ENCODE results near the gene FOXD1. TPM values are rescaled to one million over a fixed set of nuclear protein-coding genes. Genes with fewer than 3 reads are reported as not detected.
A peak's percentile ranks its signal among the peaks of the same experiment; 100 is the strongest.

Gene FOXD1
- polyA plus RNA-seq, 1 donor from 2014 or later = not detected

DNA sequence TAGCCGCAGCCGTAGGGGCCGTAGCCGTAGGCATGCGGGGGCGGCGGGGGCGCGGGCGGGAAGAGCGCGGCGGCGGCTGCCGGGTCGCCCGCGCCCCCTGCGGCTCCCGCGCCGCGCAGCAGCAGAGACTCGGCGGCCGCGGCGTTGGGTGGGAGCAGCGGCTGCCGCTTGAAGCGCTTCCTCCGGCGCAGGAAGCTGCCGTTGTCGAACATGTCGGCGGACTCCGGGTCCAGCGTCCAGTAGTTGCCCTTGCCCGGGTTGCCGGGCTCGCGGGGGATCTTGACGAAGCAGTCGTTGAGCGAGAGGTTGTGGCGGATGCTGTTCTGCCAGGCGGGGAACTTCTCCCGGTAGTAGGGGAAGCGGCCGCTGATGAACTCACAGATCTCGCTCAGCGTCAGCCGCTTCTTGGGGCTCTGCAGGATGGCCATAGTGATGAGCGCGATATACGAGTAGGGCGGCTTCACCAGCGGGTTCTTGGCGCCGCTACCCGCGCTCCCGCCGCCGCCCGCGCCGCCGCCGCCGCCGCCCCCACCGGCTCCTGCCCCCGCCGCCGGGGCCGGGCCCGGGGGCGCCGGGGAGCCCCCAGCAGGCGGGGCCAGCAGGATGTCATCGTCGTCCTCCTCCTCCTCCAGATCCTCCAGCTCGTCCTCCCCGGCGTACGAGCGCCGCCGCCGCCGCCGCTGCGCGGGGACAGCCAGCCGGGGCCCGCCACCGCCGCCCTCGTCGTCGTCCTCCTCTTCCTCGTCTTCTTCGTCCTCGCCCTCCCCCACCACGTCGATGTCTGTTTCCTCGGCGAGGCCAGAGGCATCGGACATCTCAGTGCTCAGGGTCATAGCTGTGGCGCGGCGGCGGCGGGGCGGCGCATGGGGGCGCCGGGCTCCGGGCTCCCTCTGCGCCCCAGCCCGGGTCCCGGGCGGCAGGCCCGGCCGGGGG, 781 bp downstream of the FOXD1 start:
- Histone ChIP-seq H3K9me3 (ENCODE audit: low read length) (no peaks in the 10 kb centered on the region), H3F3A (ENCODE audit: insufficient read depth, low read length, poor library complexity, severe bottlenecking) (no peaks in the 10 kb centered on the region), H3K9ac (ENCODE audit: low read length) (no peak overlapping the region), H3K27me3 (ENCODE audit: insufficient read depth, low read depth, low read length) (peaks cover 90% of the 10 kb centered on the region), H3K27ac (ENCODE audit: low read length) (no peak overlapping the region), H3K9me2 (ENCODE audit: insufficient read depth, low read length) (no peaks in the 10 kb centered on the region), H3K4me3 (ENCODE audit: low read length) (peak overlapping the region; percentile 61), H3K4me2 (ENCODE audit: low read length) (no peak overlapping the region), H3K79me2 (replicated peaks; ENCODE audit: insufficient read depth, low read length) (no peaks in the 10 kb centered on the region), H4K20me1 (ENCODE audit: insufficient read depth) (no peaks in the 10 kb centered on the region), H2AFZ (ENCODE audit: low read depth, low read length) (no peak overlapping the region), H3K36me3 (ENCODE audit: insufficient read depth, low read length) (no peaks in the 10 kb centered on the region)
- TF ChIP-seq MXI1 (conservative IDR thresholded peaks at IDR 0.05; ENCODE audit: poor library complexity, severe bottlenecking) (no peak), EP300 (conservative IDR thresholded peaks at IDR 0.05; ENCODE audit: poor library complexity, severe bottlenecking) (no peak), SMC3 (conservative IDR thresholded peaks at IDR 0.05; ENCODE audit: poor library complexity) (no peak), TAF1 (IDR thresholded peaks at IDR 0.05; ENCODE audit: low read depth) (no peak), EZH2 (IDR thresholded peaks at IDR 0.05; ENCODE audit: borderline replicate concordance, insufficient read depth, low read length, poor library complexity, severe bottlenecking) (peak; percentile 93), POLR2AphosphoS5 (IDR thresholded peaks at IDR 0.05) (peak; percentile 36), RAD21 (conservative IDR thresholded peaks at IDR 0.05) (no peak)
- TF ChIP-seq, protein P1, sequence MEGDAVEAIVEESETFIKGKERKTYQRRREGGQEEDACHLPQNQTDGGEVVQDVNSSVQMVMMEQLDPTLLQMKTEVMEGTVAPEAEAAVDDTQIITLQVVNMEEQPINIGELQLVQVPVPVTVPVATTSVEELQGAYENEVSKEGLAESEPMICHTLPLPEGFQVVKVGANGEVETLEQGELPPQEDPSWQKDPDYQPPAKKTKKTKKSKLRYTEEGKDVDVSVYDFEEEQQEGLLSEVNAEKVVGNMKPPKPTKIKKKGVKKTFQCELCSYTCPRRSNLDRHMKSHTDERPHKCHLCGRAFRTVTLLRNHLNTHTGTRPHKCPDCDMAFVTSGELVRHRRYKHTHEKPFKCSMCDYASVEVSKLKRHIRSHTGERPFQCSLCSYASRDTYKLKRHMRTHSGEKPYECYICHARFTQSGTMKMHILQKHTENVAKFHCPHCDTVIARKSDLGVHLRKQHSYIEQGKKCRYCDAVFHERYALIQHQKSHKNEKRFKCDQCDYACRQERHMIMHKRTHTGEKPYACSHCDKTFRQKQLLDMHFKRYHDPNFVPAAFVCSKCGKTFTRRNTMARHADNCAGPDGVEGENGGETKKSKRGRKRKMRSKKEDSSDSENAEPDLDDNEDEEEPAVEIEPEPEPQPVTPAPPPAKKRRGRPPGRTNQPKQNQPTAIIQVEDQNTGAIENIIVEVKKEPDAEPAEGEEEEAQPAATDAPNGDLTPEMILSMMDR (IDR thresholded peaks at IDR 0.05; ENCODE audit: poor library complexity, severe bottlenecking) = no peak
- TF ChIP-seq, protein P2, sequence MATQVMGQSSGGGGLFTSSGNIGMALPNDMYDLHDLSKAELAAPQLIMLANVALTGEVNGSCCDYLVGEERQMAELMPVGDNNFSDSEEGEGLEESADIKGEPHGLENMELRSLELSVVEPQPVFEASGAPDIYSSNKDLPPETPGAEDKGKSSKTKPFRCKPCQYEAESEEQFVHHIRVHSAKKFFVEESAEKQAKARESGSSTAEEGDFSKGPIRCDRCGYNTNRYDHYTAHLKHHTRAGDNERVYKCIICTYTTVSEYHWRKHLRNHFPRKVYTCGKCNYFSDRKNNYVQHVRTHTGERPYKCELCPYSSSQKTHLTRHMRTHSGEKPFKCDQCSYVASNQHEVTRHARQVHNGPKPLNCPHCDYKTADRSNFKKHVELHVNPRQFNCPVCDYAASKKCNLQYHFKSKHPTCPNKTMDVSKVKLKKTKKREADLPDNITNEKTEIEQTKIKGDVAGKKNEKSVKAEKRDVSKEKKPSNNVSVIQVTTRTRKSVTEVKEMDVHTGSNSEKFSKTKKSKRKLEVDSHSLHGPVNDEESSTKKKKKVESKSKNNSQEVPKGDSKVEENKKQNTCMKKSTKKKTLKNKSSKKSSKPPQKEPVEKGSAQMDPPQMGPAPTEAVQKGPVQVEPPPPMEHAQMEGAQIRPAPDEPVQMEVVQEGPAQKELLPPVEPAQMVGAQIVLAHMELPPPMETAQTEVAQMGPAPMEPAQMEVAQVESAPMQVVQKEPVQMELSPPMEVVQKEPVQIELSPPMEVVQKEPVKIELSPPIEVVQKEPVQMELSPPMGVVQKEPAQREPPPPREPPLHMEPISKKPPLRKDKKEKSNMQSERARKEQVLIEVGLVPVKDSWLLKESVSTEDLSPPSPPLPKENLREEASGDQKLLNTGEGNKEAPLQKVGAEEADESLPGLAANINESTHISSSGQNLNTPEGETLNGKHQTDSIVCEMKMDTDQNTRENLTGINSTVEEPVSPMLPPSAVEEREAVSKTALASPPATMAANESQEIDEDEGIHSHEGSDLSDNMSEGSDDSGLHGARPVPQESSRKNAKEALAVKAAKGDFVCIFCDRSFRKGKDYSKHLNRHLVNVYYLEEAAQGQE (IDR thresholded peaks at IDR 0.05; ENCODE audit: borderline replicate concordance) = no peak

DNA sequence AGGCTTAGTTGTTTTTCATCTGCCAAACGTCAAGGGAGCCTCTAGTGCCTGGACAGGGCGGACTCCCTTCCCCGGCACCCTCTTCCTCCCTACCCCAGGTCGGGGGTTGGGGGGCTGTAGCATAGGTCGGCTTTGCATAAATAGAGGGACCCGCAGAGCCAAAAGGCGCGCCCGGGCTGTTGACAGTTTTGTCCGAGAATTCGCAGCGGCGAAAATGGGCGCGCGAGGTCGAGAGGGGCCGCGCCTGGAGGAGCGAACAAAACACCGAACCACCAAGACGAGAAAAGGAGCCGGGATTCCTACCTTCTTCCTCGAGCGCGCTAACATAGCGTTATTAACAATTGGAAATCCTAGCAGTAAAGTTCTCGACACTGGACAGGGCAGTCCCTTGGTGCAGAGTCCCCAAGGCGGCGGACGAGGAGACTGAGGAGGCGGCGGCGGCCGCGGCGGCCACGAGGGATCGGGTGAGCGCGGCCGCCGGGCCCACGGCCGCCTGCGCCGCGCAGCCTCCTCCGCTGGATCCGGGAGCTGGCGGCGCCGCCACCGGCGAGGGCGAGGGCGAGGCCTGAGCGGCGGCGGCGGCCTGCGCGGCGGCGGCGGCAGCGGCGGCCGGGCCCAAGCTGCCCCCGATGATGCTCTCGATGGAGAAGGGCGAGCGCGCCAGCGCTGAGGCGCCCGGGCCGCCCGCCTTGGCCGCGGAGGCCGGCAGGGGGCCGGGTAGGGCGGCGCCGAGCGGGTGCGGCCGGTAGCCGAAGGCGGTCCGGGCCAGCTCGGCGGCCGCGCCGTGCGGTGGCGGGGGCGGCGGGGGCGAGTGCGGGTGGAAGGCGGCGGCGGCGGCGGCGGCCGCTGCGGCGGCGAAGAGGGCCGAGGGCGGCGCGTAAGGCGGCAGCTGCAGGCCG, 1.7 kb downstream of the FOXD1 start:
- TF ChIP-seq MXI1 (conservative IDR thresholded peaks at IDR 0.05; ENCODE audit: poor library complexity, severe bottlenecking) (no peak), EZH2 (IDR thresholded peaks at IDR 0.05; ENCODE audit: borderline replicate concordance, insufficient read depth, low read length, poor library complexity, severe bottlenecking) (peak; percentile 97)
- Histone ChIP-seq H3F3A (ENCODE audit: insufficient read depth, low read length, poor library complexity, severe bottlenecking) (no peaks in the 10 kb centered on the region), H3K27me3 (ENCODE audit: insufficient read depth, low read depth, low read length) (peaks cover 90% of the 10 kb centered on the region), H3K36me3 (ENCODE audit: insufficient read depth, low read length) (no peaks in the 10 kb centered on the region), H3K9ac (ENCODE audit: low read length) (no peak overlapping the region), H3K4me3 (ENCODE audit: low read length) (peak overlapping the region; percentile 12), H3K27ac (ENCODE audit: low read length) (no peak overlapping the region), H2AFZ (ENCODE audit: low read depth, low read length) (no peak overlapping the region), H3K79me2 (replicated peaks; ENCODE audit: insufficient read depth, low read length) (no peaks in the 10 kb centered on the region), H4K20me1 (ENCODE audit: insufficient read depth) (no peaks in the 10 kb centered on the region), H3K9me3 (ENCODE audit: low read length) (no peaks in the 10 kb centered on the region), H3K9me2 (ENCODE audit: insufficient read depth, low read length) (no peaks in the 10 kb centered on the region), H3K4me2 (ENCODE audit: low read length) (no peak overlapping the region)

Data from neural cell (in vitro differentiated cells).